Astrocyte (in vitro differentiated cells and primary cell): ENCODE measurements around the gene ALOX5.

Source experiments
- EZH2 ChIP-seq: IDR thresholded peaks from 2 replicates; pipeline ENCODE4 v1.6.1; 2012; ENCODE audit warnings: mild to moderate bottlenecking, low read length, inconsistent platforms; ENCODE audit not compliant: insufficient read depth
- TF ChIP-seq, protein P1 (sequence below): IDR thresholded peaks from 2 replicates; pipeline ENCODE4 v1.5.1; 2011; ENCODE audit warnings: low read depth, mild to moderate bottlenecking, inconsistent platforms, low read length, moderate library complexity; ENCODE audit not compliant: insufficient read depth

DNA sequence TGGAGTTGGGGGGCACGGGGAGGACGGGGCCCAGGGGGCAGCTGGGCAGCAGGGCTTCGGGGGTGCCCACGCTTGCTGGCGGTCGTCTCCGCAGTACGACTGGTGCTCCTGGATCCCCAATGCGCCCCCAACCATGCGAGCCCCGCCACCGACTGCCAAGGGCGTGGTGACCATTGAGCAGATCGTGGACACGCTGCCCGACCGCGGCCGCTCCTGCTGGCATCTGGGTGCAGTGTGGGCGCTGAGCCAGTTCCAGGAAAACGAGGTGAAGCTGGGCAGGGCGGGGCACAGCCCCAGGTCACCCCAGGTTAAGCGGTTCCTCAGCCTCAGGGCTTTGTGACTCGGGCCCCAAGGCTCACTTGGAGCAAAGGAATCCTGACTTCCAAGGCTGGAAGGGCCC, 70.0 kb downstream of the ALOX5 start:
- TF ChIP-seq, protein P1, sequence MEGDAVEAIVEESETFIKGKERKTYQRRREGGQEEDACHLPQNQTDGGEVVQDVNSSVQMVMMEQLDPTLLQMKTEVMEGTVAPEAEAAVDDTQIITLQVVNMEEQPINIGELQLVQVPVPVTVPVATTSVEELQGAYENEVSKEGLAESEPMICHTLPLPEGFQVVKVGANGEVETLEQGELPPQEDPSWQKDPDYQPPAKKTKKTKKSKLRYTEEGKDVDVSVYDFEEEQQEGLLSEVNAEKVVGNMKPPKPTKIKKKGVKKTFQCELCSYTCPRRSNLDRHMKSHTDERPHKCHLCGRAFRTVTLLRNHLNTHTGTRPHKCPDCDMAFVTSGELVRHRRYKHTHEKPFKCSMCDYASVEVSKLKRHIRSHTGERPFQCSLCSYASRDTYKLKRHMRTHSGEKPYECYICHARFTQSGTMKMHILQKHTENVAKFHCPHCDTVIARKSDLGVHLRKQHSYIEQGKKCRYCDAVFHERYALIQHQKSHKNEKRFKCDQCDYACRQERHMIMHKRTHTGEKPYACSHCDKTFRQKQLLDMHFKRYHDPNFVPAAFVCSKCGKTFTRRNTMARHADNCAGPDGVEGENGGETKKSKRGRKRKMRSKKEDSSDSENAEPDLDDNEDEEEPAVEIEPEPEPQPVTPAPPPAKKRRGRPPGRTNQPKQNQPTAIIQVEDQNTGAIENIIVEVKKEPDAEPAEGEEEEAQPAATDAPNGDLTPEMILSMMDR = no peak
- no peak for TF ChIP-seq EZH2
